HG03442 (cell line): ENCODE results near the gene RNF144B.
"Not testable (repeated sequence)": the region's sequence is repeated elsewhere in the genome, so short reads cannot be mapped to it uniquely, and the experiment has no call there.

ENCODE experiments used
- ATAC-seq: cut with Tn5 transposase; IDR thresholded peaks from one replicate; pipeline ENCODE4 v1.9.1; 2021; ENCODE audit warnings: mild to moderate bottlenecking, moderate library complexity; ENCODE audit not compliant: unreplicated experiment

Gene RNF144B

DNA sequence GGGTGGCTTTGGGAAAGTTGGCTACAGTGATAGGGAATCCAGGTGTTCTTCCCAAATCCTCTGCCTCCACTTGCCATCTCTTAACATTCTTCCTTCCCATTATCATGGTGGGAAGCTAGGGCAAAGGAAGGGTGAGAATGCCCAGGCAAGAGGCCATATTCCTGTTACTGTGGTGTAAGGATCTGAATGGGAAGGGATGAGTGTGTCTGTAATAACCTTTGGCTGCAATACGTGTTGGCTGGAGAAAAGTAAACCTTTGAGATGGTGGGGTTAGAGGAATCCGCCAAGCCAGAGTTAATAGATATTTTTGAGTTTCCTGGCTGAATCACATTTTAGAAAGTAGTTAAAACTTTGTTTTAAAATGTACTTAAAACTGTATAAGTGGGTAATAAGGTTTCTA is 45.9 kb downstream of the RNF144B start:
- no peak for ATAC-seq

- no peak for ATAC-seq
Observed at GRCh38 chr6:18436341-18436740, 49.2 kb downstream of the RNF144B start.

- ATAC-seq, result no peak
Observed at GRCh38 chr6:18439581-18439980, 52.4 kb downstream of the RNF144B start.

- ATAC-seq, result no peak
Observed at GRCh38 chr6:18441251-18441979, 54.3 kb downstream of the RNF144B start.

GRCh38 chr6:18444111-18444510 is 57.0 kb downstream of the RNF144B start:
- ATAC-seq, result no peak

- no peak for ATAC-seq
Observed at GRCh38 chr6:18445228-18445627, 58.1 kb downstream of the RNF144B start.

GRCh38 chr6:18446771-18447170 is 59.6 kb downstream of the RNF144B start:
- no peak for ATAC-seq

DNA sequence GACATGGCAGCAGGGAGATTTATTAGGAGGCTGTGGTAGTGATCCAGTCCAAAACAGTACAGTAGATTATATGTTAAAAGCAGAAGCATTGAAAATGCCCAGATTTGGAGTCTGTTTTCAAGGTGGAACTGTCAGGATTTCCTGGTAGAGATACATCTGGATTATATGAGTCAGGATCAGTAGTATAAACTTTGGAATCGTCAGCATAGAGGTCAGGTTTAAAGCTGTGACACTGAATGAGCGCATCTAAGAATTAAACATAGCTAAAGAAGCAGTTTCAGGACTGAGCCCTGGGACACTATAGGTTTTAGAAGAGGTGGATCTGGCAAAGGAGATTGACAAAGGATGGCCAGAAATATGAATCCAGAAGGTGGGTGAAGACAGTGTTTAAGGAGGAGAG is 60.4 kb downstream of the RNF144B start:
- no peak for ATAC-seq

GRCh38 chr6:18451756-18452155 is 64.6 kb downstream of the RNF144B start:
- ATAC-seq, result no peak

DNA sequence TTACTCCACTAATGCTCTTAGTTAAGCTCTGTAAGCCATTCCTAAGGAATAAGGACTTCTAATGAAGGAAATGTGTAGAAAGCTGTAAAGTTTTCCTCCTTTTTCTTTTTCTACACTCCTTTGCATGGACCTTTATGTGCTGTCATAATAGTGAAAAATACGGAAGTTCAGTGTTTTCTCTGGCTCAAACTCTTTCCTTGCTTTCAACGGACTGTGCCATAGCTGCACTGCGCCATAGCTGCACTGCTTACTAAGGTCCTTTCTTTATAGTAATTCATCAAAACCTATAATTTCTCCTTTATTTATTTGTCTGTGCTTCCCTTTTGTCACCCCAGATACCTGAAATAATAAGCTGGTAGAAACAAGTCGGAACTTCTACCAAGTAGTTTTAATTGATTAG is 67.3 kb downstream of the RNF144B start:
- no peak for ATAC-seq

GRCh38 chr6:18457065-18457737 is 70.1 kb downstream of the RNF144B start:
- no peak for ATAC-seq

DNA sequence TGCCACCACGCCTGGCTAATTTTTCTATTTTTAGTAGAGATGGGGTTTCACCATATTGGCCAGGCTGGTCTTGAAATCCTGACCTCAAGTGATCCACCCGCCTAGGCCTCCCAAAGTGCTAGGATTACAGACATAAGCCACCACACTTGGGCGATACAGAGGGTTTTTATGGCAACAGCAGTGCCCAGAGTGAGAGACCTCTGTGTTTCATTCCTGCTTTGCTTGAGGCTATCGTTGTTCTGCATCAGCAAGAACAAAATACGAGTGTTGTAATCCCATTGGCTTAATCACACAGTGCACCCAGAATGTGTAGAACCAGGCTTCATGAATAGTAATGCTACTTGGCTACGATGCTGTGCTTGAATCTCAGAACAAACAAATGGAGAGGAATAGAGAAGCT is 70.9 kb downstream of the RNF144B start:
- not testable (repeated sequence) for ATAC-seq

DNA sequence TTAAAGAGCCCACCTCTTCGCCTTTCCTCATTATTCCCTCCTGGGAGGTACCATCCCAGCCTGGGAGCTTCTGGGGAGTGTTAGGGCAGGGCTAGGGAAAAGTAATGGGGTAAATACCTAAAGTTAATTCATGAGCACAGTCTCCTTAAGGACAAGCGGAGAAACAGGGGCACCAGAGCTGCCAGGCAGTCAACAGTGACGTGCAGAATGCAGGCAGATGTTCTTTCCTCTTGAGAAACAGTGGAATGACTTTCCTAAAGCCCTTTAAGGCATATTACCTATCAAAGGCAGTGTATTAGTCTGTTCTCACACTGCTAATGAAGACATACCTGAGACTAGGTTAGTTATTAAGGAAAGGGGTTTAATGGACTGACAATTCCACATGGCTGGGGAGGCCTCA is 76.3 kb downstream of the RNF144B start:
- no peak for ATAC-seq

- ATAC-seq, result no peak
Observed at GRCh38 chr6:18464176-18464575, 77.0 kb downstream of the RNF144B start.

DNA sequence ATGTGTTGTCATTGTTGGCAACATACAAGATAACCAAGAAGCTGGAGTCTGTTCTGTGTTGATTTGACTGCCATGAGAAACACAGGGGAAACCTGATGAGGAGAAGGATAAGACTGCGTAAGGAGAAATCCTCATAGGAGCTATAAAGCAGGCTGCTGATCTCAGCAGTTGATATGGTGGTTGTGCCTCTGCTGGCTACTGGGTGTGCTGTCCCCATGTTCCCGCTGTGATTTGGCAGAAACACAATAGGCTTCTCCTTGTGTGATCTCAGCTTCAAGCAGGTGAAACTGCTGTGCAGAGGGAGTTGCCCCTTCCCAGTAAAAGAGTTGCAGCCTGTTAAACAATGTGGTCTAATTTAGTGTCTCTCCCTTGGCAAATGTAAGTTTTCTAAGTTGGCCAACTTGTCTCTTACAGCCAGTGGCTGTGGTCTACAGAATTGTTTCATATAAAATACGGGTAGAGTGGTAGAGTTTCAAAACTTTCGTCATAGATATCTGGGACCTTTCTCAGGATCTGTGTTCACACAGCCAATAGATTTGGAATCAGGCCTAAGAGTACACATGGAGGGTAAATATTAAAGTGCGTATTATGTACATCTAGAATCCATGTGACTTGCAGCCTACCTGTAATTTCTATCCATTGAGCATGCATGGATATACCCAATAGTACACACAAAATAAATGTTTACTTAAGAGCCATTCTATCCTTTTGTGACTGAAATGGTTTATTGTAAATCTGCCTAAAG is 78.4 kb downstream of the RNF144B start:
- ATAC-seq, result no peak

GRCh38 chr6:18467741-18468502 is 80.8 kb downstream of the RNF144B start:
- no peak for ATAC-seq

- ATAC-seq, result no peak
Observed at GRCh38 chr6:18468503-18468843, 81.3 kb downstream of the RNF144B start.

- no peak for ATAC-seq
Observed at GRCh38 chr6:18469536-18469935, 82.4 kb downstream of the RNF144B start.

- ATAC-seq, result no peak
Observed at GRCh38 chr6:18471232-18471964, 84.2 kb downstream of the RNF144B start.

DNA sequence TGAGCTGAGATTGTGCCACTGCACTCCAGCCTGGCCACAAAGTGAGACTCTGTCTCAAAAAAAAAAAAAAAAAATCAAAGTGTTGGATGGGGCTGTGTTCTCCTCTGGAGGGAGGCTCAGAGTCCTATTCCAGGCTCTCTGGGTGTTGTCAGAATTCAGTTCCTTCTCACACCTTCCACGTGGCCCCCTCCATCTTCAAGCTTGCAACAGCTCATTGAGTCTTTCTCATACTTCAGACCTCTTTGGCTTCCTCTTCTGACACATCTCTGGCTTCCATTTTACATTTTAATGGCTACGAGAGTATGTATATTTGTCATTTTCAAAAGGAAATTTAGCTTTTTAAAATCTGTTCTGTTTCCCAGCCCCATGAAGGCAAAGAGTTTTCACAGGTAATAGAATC is 85.8 kb downstream of the RNF144B start:
- ATAC-seq, result no peak

GRCh38 chr6:18473755-18474154 is 86.6 kb downstream of the RNF144B start:
- ATAC-seq, result peak; percentile 45
